Sigmoid colon (tissue), 7 donors: ENCODE measurements around the gene CD164L2. TPM values are rescaled to one million over a fixed set of nuclear protein-coding genes. Genes with fewer than 3 reads are reported as not detected.
A peak's percentile ranks its signal among the peaks of the same experiment; 100 is the strongest.

Experiments used
- DNase-seq: peaks from one replicate; pipeline ENCODE4 v3.0.0-alpha.2; 2019
- H3K27ac ChIP-seq, 4 donors: fragments of 200-600 bp; sonication (generic); one replicate each; pipeline ENCODE4 v1.5.1; 2016 to 2019; ENCODE audit warnings: mild to moderate bottlenecking in 1 of 4
- H3K27me3 ChIP-seq, 3 donors: fragments of 200-600 bp; sonication (generic); one replicate each; pipeline ENCODE4 v1.5.1; 2019; ENCODE audit warnings: mild to moderate bottlenecking in 1 of 3
- H3K36me3 ChIP-seq, 4 donors: fragments of 200-600 bp; sonication (generic); one replicate each; pipeline ENCODE4 v1.5.1; 2016 to 2019
- H3K4me1 ChIP-seq, 4 donors: fragments of 200-600 bp; sonication (generic); one replicate each; pipeline ENCODE4 v1.5.1; 2017 to 2019
- H3K4me3 ChIP-seq, 4 donors: fragments of 200-600 bp; sonication (generic); one replicate each; pipeline ENCODE4 v1.5.1; 2017 to 2019; ENCODE audit warnings: mild to moderate bottlenecking in 2 of 4, moderate library complexity in 1 of 4
- H3K9me3 ChIP-seq, 4 donors: fragments of 200-600 bp in 3 of 4; sonication (generic) in 3 of 4; one replicate each; pipeline versions ENCODE4 v1.5.1 to v1.6.1; 2013 to 2019
- EP300 ChIP-seq, 4 donors: sonication (generic); formaldehyde crosslinking; IDR thresholded peaks; one replicate each; pipeline ENCODE4 v1.6.1; 2017; ENCODE audit warnings: antibody characterized with exemption in 4 of 4
- POLR2A ChIP-seq, 2 donors: fragments of 450-650 bp; IDR thresholded peaks; one replicate each; pipeline ENCODE4 v1.6.1; 2016; ENCODE audit warnings: antibody characterized with exemption in 2 of 2, mild to moderate bottlenecking in 2 of 2, moderate library complexity in 2 of 2
- POLR2AphosphoS5 ChIP-seq, 4 donors: sonication (generic); formaldehyde crosslinking; IDR thresholded peaks; one replicate each; pipeline ENCODE4 v1.6.1; 2017; ENCODE audit warnings: antibody characterized with exemption in 4 of 4
- WGBS, 2 donors: extraction: QIAGEN DNeasy Blood & Tissue Kit; methylation state at CpG; one replicate each; pipeline ENCODE4 v1.1.7; 2013; 5-methylcytosine and 5-hydroxymethylcytosine counted together
- intact Hi-C: fragments of 100-400 bp; cut with DNase I; formaldehyde crosslinking; loops from one replicate; pipeline ENCODE4 v1.15.1; 2023
- polyA plus RNA-seq, 3 donors: library from polyadenylated mRNA; stranded (reverse); fragments of 200-250 nt; gene quantifications; one replicate each; pipeline ENCODE4 v1.2.3, GENCODE V29; 2013
- total RNA-seq, 4 donors: library from RNA; depleted of rRNA; stranded (reverse); fragments of >200 nt; gene quantifications; one replicate each; pipeline ENCODE4 v1.1.0, GENCODE V29; 2016
- TF ChIP-seq, protein P1 (sequence below), 4 experiments: fragments of 450-650 bp in 3 of 4; fragments of 200-600 bp in 1 of 4; IDR thresholded peaks; one replicate each; pipeline ENCODE4 v1.5.1; 2016 to 2019; ENCODE audit warnings: antibody characterized with exemption in 4 of 4, mild to moderate bottlenecking in 3 of 4, moderate library complexity in 2 of 4
- donor health status: healthy with polysubstance abuse.
- donor health status: Bipolar disorder and iron deficiency.
- donor health status: healthy.

The CD164L2 gene
- total and polyA plus RNA-seq, 7 donors = 1.2 to 1.9 TPM; not detected in 5

DNA sequence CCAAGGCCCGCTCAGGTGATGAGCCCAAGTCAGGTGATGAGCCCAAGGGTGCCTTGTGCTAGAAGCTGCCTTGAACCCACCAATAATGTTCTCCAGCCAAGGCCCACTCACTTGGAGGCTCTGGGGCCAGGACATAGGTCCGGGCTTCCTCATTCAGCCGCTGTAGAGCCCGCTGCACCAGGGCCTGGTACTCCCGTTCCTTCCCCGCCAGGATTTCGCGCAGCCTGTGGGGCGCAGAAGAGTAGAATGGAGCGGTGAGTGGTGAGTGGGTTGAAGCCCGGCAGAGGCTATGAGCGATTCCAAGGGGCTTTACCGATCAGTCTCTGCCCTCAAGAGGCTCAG, 26.9 kb downstream of the CD164L2 start:
- no peak for TF ChIP-seq POLR2A (IDR thresholded peaks at IDR 0.05)
- peaks cover 0 to 22% (median 20%) of the 10 kb centered on the region in 4 donors for H3K4me1 ChIP-seq
- H3K4me3 ChIP-seq = no peak overlapping the region
- intact Hi-C loops = loop anchor here (2.0 to 5.0 kb wide), 3 partner anchors 33 to 54 kb away; partner anchors contain the start of gene TMEM222
- DNase-seq = no peak
- H3K27ac ChIP-seq = no peak overlapping the region
- H3K27me3 ChIP-seq = peaks cover 0 to 1% (median 0%) of the 10 kb centered on the region in 3 donors
- no peaks in the 10 kb centered on the region for H3K9me3 ChIP-seq
- 86 to 89% methylated on average over 13 of the region's 13 CpGs for WGBS, 2 donors
- H3K36me3 ChIP-seq = peaks cover 12 to 68% (median 36%) of the 10 kb centered on the region in 4 donors

DNA sequence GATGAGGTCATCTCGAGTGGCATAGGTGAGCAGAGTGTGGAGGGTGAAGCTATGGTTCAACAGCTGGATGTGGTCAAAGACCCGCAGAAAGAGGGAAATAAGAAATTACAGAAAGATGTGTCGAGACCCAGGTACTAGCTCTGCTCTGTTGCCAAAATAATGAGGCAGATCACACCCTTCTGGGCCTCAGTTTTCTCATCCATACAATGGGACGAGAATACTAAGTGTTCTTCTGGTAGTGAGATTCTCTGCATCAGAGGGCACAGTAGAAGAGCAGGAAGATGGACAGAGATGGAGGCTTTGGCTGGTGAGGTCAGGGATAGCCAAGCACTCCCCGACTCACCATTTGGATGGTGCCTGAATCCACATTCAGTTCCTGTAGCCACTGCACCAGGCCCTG, 27.4 kb downstream of the CD164L2 start:
- Histone ChIP-seq H3K27me3 (peaks cover under 1 to 7% (median 1%) of the 10 kb centered on the region in 3 donors), H3K4me1 (peaks cover 0 to 26% (median 23%) of the 10 kb centered on the region in 4 donors), H3K9me3 (no peaks in the 10 kb centered on the region), H3K36me3 (peaks cover 12 to 63% (median 30%) of the 10 kb centered on the region in 4 donors), H3K4me3 (no peak overlapping the region), H3K27ac (no peak overlapping the region)
- intact Hi-C loops = loop anchor here (2.0 to 5.0 kb wide), 3 partner anchors 33 to 53 kb away; partner anchors contain the start of gene TMEM222
- TF ChIP-seq POLR2AphosphoS5 (IDR thresholded peaks at IDR 0.05) = no peak
- TF ChIP-seq, protein P1, sequence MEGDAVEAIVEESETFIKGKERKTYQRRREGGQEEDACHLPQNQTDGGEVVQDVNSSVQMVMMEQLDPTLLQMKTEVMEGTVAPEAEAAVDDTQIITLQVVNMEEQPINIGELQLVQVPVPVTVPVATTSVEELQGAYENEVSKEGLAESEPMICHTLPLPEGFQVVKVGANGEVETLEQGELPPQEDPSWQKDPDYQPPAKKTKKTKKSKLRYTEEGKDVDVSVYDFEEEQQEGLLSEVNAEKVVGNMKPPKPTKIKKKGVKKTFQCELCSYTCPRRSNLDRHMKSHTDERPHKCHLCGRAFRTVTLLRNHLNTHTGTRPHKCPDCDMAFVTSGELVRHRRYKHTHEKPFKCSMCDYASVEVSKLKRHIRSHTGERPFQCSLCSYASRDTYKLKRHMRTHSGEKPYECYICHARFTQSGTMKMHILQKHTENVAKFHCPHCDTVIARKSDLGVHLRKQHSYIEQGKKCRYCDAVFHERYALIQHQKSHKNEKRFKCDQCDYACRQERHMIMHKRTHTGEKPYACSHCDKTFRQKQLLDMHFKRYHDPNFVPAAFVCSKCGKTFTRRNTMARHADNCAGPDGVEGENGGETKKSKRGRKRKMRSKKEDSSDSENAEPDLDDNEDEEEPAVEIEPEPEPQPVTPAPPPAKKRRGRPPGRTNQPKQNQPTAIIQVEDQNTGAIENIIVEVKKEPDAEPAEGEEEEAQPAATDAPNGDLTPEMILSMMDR (IDR thresholded peaks at IDR 0.05) = no peak
- TF ChIP-seq EP300 (IDR thresholded peaks at IDR 0.05) = no peak
- TF ChIP-seq POLR2A (IDR thresholded peaks at IDR 0.05) = no peak
- 88 to 92% methylated on average over 5 of the region's 5 CpGs for WGBS, 2 donors
- DNase-seq = no peak

DNA sequence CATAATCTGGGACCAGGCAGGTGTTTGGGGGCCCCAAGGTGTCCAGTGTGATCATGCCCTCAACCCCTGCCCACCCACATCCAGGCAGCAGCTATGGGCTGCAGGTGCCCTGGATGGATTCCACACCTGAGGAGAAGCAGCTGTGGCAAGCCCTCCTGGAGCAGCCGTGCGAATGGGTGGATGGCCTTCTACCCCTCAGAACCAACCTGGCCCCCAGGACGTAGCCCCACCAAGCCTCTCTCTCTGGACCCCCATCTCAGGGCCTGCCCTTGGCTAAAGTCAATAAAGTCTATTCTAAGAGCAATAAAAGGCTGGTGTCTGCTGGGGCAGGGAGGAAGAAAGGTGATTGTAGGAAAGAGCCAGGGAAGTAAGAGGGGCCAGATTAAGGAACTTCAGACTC, 29.5 kb downstream of the CD164L2 start:
- Histone ChIP-seq H3K36me3 (peaks cover 8 to 49% (median 26%) of the 10 kb centered on the region in 4 donors), H3K27ac (no peak overlapping the region), H3K9me3 (no peaks in the 10 kb centered on the region), H3K27me3 (peaks cover 16 to 28% (median 20%) of the 10 kb centered on the region in 3 donors), H3K4me1 (peaks cover 0 to 37% (median 35%) of the 10 kb centered on the region in 4 donors), H3K4me3 (no peak overlapping the region)
- intact Hi-C loops = no loop called here
- no peak for DNase-seq
- TF ChIP-seq, protein P1 (IDR thresholded peaks at IDR 0.05) = no peak
- TF ChIP-seq EP300 (IDR thresholded peaks at IDR 0.05) = no peak
- TF ChIP-seq POLR2AphosphoS5 (IDR thresholded peaks at IDR 0.05) = no peak
- TF ChIP-seq POLR2A (IDR thresholded peaks at IDR 0.05) = no peak
- 68 to 87% methylated on average over 3 of the region's 3 CpGs for WGBS, 2 donors

DNA sequence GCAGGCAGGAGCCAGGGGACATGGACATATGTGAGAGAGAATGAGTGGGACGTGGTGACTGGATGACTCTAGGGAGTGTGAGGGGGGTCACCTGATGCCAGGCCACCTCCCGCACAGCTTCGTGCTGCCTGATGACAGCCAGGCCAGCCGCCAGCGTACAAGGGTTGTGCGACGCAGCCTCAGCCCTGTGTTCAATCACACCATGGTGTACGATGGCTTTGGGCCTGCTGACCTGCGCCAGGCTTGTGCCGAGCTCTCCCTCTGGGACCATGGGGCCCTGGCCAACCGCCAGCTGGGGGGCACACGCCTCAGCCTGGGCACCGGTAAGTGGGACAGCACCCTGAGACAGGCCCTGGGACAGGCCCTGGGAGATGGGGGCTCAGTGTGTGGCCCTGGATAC, 30.0 kb downstream of the CD164L2 start:
- H3K9me3 ChIP-seq = no peaks in the 10 kb centered on the region
- no peak overlapping the region for H3K27ac ChIP-seq
- no peak for TF ChIP-seq POLR2AphosphoS5 (IDR thresholded peaks at IDR 0.05)
- TF ChIP-seq EP300 (IDR thresholded peaks at IDR 0.05) = no peak
- TF ChIP-seq, protein P1 (IDR thresholded peaks at IDR 0.05) = no peak
- no peak for TF ChIP-seq POLR2A (IDR thresholded peaks at IDR 0.05)
- H3K4me3 ChIP-seq = no peak overlapping the region
- peaks cover 0 to 37% (median 35%) of the 10 kb centered on the region in 4 donors for H3K4me1 ChIP-seq
- 90 to 94% methylated on average over 13 of the region's 13 CpGs for WGBS, 2 donors
- peaks cover 16 to 30% (median 23%) of the 10 kb centered on the region in 3 donors for H3K27me3 ChIP-seq
- no peak for DNase-seq
- H3K36me3 ChIP-seq = peaks cover 8 to 44% (median 24%) of the 10 kb centered on the region in 4 donors
- intact Hi-C loops = no loop called here

DNA sequence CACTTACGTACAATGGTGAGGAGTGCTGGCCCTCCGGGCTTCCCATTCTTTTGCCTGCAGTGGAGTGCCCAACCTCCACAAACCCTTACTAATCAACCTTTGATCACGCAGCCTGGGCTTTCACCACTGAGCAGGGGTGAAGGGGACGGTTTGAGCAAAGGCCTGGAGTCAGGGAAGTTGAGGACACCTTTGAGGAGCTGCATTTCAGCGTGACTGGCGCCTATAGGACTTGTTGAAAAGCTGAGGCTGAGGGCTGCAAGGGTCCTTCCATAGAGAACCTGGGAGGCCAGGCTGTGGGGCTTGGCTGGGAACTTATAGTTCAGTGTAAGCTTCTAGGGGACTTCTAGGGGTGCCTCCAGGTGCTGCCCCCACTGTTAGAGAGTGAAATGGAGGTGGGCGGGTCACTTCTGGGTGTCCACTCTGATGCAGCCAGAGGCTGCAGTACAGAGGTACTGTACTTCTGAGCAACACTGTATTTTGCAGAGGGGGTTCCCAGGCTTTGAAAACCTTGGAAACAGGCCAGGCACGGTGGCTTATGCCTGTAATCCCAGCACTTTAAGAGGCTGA, 31.5 kb downstream of the CD164L2 start:
- 28 to 70% methylated on average over 8 of the region's 8 CpGs for WGBS, 2 donors

More for the DNA sequence above, 31.5 kb downstream of the CD164L2 start:
- no peak for TF ChIP-seq POLR2A (IDR thresholded peaks at IDR 0.05)
- TF ChIP-seq, protein P1 (IDR thresholded peaks at IDR 0.05) = no peak
- no peak for TF ChIP-seq POLR2AphosphoS5 (IDR thresholded peaks at IDR 0.05)
- no peak for TF ChIP-seq EP300 (IDR thresholded peaks at IDR 0.05)
- no peak overlapping the region for H3K27ac ChIP-seq
- H3K4me1 ChIP-seq = peaks cover 0 to 26% (median 25%) of the 10 kb centered on the region in 4 donors
- H3K27me3 ChIP-seq = peaks cover 16 to 46% (median 32%) of the 10 kb centered on the region in 3 donors
- H3K36me3 ChIP-seq = peaks cover 8 to 33% (median 20%) of the 10 kb centered on the region in 4 donors
- DNase-seq = no peak
- H3K4me3 ChIP-seq = peak overlapping the region in 2 of 4 donors; percentile 47 to 50
- intact Hi-C loops = no loop called here
- no peaks in the 10 kb centered on the region for H3K9me3 ChIP-seq
